Transverse colon (tissue), 4 donors: ENCODE results near the gene CEP95. TPM values are rescaled to one million over a fixed set of nuclear protein-coding genes. Genes with fewer than 3 reads are reported as not detected.

Experiments
- DNase-seq: peaks from one replicate; pipeline ENCODE4 v3.0.0-alpha.2; 2019
- H3K27ac ChIP-seq, 4 donors: fragments of 200-600 bp; sonication (generic); 2 replicates each; pipeline ENCODE4 v1.5.1; 2016 to 2018; ENCODE audit warnings: inconsistent platforms in 4 of 4
- H3K27me3 ChIP-seq: fragments of 200-600 bp; sonication (generic); 2 replicates; pipeline ENCODE4 v1.5.1; 2017; ENCODE audit warnings: inconsistent platforms
- H3K36me3 ChIP-seq, 4 donors: fragments of 200-600 bp; sonication (generic); 2 replicates each; pipeline ENCODE4 v1.5.1; 2017 to 2019; ENCODE audit warnings: inconsistent platforms in 4 of 4
- H3K4me1 ChIP-seq, 4 donors: fragments of 200-600 bp; sonication (generic); 2 replicates each; pipeline ENCODE4 v1.5.1; 2017 to 2020; ENCODE audit warnings: inconsistent platforms in 4 of 4
- H3K4me3 ChIP-seq, 4 donors: fragments of 200-600 bp; sonication (generic); 1 replicate in 1 of 4; 2 replicates in 3 of 4; pipeline versions ENCODE4 v1.5.1 to v1.6.1; 2017 to 2019; ENCODE audit warnings: inconsistent platforms in 4 of 4
- H3K9me3 ChIP-seq, 2 donors: fragments of 200-600 bp; sonication (generic); 2 replicates each; pipeline ENCODE4 v1.5.1; 2017 to 2019; ENCODE audit warnings: inconsistent platforms in 2 of 2
- CTCF ChIP-seq, 5 experiments: fragments of 200-600 bp in 3 of 5; fragments of 450-650 bp in 2 of 5; sonication (generic) in 3 of 5; IDR thresholded peaks; 1 replicate in 2 of 5; 2 replicates in 3 of 5; pipeline ENCODE4 v1.5.1; 2016 to 2017; ENCODE audit warnings: antibody characterized with exemption in 5 of 5, inconsistent platforms in 3 of 5, mild to moderate bottlenecking in 2 of 5, moderate library complexity in 1 of 5
- EP300 ChIP-seq: sonication (generic); formaldehyde crosslinking; IDR thresholded peaks from one replicate; pipeline ENCODE4 v1.6.1; 2017; ENCODE audit warnings: antibody characterized with exemption, low read depth
- POLR2A ChIP-seq: fragments of 450-650 bp; IDR thresholded peaks from one replicate; pipeline ENCODE4 v1.6.1; 2016; ENCODE audit warnings: antibody characterized with exemption, mild to moderate bottlenecking, moderate library complexity
- POLR2AphosphoS5 ChIP-seq, 3 donors: sonication (generic); formaldehyde crosslinking; IDR thresholded peaks; one replicate each; pipeline ENCODE4 v1.6.1; 2016; ENCODE audit warnings: antibody characterized with exemption in 3 of 3
- WGBS, 2 donors: methylation state at CpG; one replicate each; pipeline ENCODE4 v1.1.5; 2018; ENCODE audit warnings: low coverage in 1 of 2; 5-methylcytosine and 5-hydroxymethylcytosine counted together
- in situ Hi-C, 4 donors: fragments of 200-750 bp; cut with MboI; loops; one replicate each; pipeline versions ENCODE4 v1.15.0 to v1.15.1; 2017; ENCODE audit warnings: low sequenced_read_pairs in 3 of 4, low pct_ligation_motif_present in 1 of 4, low pct_unique_long_range_greater_than_20kb in 1 of 4
- intact Hi-C: fragments of 100-400 bp; cut with DNase I; formaldehyde crosslinking; loops from one replicate; pipeline ENCODE4 v1.15.1; 2023; ENCODE audit warnings: low total_unique reads
- small RNA-seq, 4 donors: library from RNA; depleted of rRNA; stranded (forward); fragments of <200 nt; gene quantifications; one replicate each; pipeline ENCODE3, GENCODE V24; 2016
- total RNA-seq, 4 donors: library from RNA; depleted of rRNA; stranded (reverse); fragments of >200 nt; gene quantifications; one replicate each; pipeline ENCODE4 v1.1.0, GENCODE V29; 2016

Gene CEP95
- total RNA-seq, 4 donors from 2014 or later: 33.8 to 82.9 (median 46.1) TPM

DNA sequence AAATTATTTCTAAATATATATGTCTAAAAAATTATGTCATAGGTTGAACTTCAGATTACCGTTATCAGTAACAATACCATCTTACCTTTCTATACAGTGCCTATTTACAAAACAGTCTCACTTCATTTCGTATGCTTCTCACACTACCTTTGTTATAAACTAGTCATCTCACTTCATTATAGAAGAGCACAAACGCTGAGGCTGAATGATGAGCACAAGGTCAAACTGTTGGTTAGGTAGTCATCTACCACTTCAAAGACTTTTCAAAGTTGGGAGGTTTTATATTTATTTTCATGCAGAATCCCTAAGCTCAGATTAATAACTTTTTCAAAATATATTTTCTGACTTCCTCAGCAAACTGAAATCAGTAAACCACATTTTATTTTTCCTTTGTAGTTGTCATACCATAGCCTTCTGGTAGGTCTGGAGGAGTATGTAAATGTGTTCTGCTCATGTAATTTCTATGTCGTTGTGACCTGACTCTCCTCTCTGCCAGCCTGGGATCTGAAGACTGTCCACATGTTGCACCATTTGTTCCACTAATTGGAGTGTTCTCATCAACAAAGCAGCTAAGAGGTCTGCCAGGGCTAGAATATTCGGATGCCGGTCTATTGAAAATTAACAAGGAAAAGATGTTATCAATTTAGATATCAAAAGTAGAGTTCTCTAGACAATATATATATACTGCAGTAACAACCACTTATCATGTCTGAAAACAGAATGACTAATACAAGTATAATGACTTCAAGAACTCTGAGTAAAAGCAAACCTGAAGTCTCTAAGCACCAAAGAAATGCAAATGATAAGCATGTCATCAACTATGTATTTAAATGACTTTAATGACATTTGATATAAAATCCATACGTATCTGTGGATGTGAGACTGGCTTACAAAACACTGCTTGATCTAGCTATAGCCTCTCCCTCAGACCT is 73.9 kb downstream of the CEP95 start:
- H3K36me3 ChIP-seq: peaks cover 0 to 33% (median 13%) of the 10 kb centered on the region in 4 donors
- in situ Hi-C loops: no loop called here
- no peaks in the 10 kb centered on the region for H3K9me3 ChIP-seq

GRCh38 chr17:64583038-64583437 is 76.3 kb downstream of the CEP95 start:
- Histone ChIP-seq H3K4me3 (no peak overlapping the region), H3K36me3 (peaks cover 0 to 28% (median 12%) of the 10 kb centered on the region in 4 donors), H3K4me1 (no peaks in the 10 kb centered on the region), H3K27me3 (no peaks in the 10 kb centered on the region), H3K27ac (no peak overlapping the region), H3K9me3 (no peaks in the 10 kb centered on the region)
- 77 to 100% methylated on average over 1 to 3 of the region's 3 CpGs for WGBS, 2 donors
- DNase-seq: no peak
- no peak for TF ChIP-seq CTCF (IDR thresholded peaks at IDR 0.05)
- TF ChIP-seq EP300: no peak
- no peak for TF ChIP-seq POLR2A
- no peak for TF ChIP-seq POLR2AphosphoS5 (IDR thresholded peaks at IDR 0.05)
- intact Hi-C loops: no loop called here
- in situ Hi-C loops: no loop called here

More for the DNA sequence above, 73.9 kb downstream of the CEP95 start:
- Histone ChIP-seq H3K27me3 (no peaks in the 10 kb centered on the region), H3K27ac (no peak overlapping the region), H3K4me1 (no peaks in the 10 kb centered on the region), H3K4me3 (no peak overlapping the region)
- 72 to 76% methylated on average over 5 to 7 of the region's 7 CpGs for WGBS, 2 donors
- TF ChIP-seq POLR2AphosphoS5 (IDR thresholded peaks at IDR 0.05) (no peak), CTCF (IDR thresholded peaks at IDR 0.05) (no peak), EP300 (no peak), POLR2A (no peak)
- no peak for DNase-seq
- intact Hi-C loops: no loop called here

DNA sequence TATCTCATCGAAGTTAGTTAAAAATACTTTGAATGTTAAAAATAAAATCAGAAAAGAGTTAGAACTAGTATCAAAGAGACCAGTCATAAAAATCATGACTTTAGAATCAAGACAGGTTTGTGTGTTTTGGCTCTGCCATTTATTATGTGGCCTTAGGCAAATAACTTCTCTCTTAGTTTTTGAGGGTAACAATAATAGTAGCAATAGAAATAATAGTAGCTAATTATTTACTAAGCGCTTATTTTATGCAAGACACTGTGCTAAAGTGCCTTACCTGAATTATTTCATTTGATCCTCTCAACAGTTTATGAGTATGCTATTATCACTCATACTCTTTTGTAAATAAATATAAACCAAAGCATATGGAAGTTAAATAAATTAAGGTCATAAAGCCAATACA is 78.4 kb downstream of the CEP95 start:
- 61 to 87% methylated on average over 2 of the region's 2 CpGs for WGBS, 2 donors
- H3K4me3 ChIP-seq: no peak overlapping the region
- no peak overlapping the region for H3K27ac ChIP-seq
- no peaks in the 10 kb centered on the region for H3K27me3 ChIP-seq
- H3K36me3 ChIP-seq: peaks cover 0 to 14% (median 8%) of the 10 kb centered on the region in 4 donors
- no peaks in the 10 kb centered on the region for H3K9me3 ChIP-seq
- in situ Hi-C loops: no loop called here
- no peaks in the 10 kb centered on the region for H3K4me1 ChIP-seq
- DNase-seq: no peak
- TF ChIP-seq CTCF (IDR thresholded peaks at IDR 0.05): no peak
- no peak for TF ChIP-seq POLR2A
- no peak for TF ChIP-seq POLR2AphosphoS5 (IDR thresholded peaks at IDR 0.05)
- no peak for TF ChIP-seq EP300
- intact Hi-C loops: no loop called here

Small RNA genes within 50 kb of the gene (small RNA-seq; reads per million reads assigned to genes)
- 0 reads per million in 4 donors for gene AC009994.1
- 0 reads per million in 4 donors for gene ATP5MFP4

Other genes with a start within 250 kb of the CEP95 start
- 100 to 1,000 TPM in 1 of 4 donors, 10 to 100 TPM in 3; 12.3 to 137 (median 30.3) TPM for gene TEX2, start 243.7 kb upstream of the CEP95 start, total RNA-seq
- gene PECAM1, start 116.1 kb upstream of the CEP95 start, total RNA-seq: 10 to 100 TPM; 17.7 to 32.1 (median 18.7) TPM
- gene MILR1, start 57.9 kb upstream of the CEP95 start, total RNA-seq: 1 to 10 TPM in 2 of 4 donors, not detected in 2; 1.4 to 2.3 TPM
- 10 to 100 TPM in 1 of 4 donors, 1 to 10 TPM in 3; 4.8 to 10.8 (median 6.3) TPM for gene POLG2, start 9.9 kb upstream of the CEP95 start, total RNA-seq
- 1,000 to 10,000 TPM in 1 of 4 donors, 100 to 1,000 TPM in 3; 451 to 1,221 (median 694) TPM for gene DDX5, start 688 bp upstream of the CEP95 start, total RNA-seq
- 10 to 100 TPM in 3 of 4 donors, 1 to 10 TPM in 1; 5.0 to 27.0 (median 14.0) TPM for gene SMURF2, start 155.3 kb downstream of the CEP95 start, total RNA-seq